ENCODE results near the gene ACTL6B. TPM values are rescaled to one million over a fixed set of nuclear protein-coding genes. Genes with fewer than 3 reads are reported as not detected.

ACTL6B gene
- total and polyA plus RNA-seq, 2 of the 8 experiments (the other 6 are each of a cell fraction or from before 2014, with no cell fraction given) = 2.1 to 4.5 TPM

GRCh38 chr7:100685631-100686145 lies 29.4 kb upstream of the ACTL6B start:
- Histone ChIP-seq H3K56ac (replicated peaks; ENCODE audit: insufficient read length, low read depth, low read length) (no peak overlapping the region), H3K23ac (ENCODE audit: insufficient read length) (no peak overlapping the region), H3K9me3 (ENCODE audit: insufficient read depth in 2 of 2, low read depth in 1 of 2, low read length in 1 of 2) (no peaks in the 10 kb centered on the region), H3K4me1 (replicated peaks in 1 of 4; ENCODE audit: control insufficient read depth in 3 of 4, insufficient read depth in 4 of 4, low read length in 3 of 4) (peaks cover 0 to 5% (median 2%) of the 10 kb centered on the region in 4 experiments; a peak in 4 of 7 replicates), H4K20me1 (replicated peaks in 1 of 2; ENCODE audit: control insufficient read depth in 1 of 2, insufficient read depth in 2 of 2, low read length in 2 of 2) (peaks cover 19 to 52% of the 10 kb centered on the region in 2 experiments), H3K4ac (replicated peaks; ENCODE audit: insufficient read length, low read depth, low read length) (no peak overlapping the region), H3K27me3 (replicated peaks in 1 of 4; ENCODE audit: control insufficient read depth in 3 of 4, extremely low read depth in 1 of 4, insufficient read depth in 3 of 4, low read length in 3 of 4) (no peaks in the 10 kb centered on the region), H4K5ac (ENCODE audit: insufficient read length, low read depth, low read length) (no peak overlapping the region), H4K8ac (ENCODE audit: extremely low read depth, insufficient read depth, low read length) (peak overlapping the region; percentile 71; the same call in 1 of the 2 replicates), H4K91ac (replicated peaks; ENCODE audit: insufficient read length, low read length) (no peak overlapping the region), H2BK20ac (ENCODE audit: low read length) (no peak overlapping the region), H3K27ac (ENCODE audit: low read depth, low read length) (no peak overlapping the region), H3K23me2 (ENCODE audit: low read depth, low read length) (no peaks in the 10 kb centered on the region; the same call in 1 of the 2 replicates), H2BK120ac (replicated peaks; ENCODE audit: low read depth, low read length) (no peak overlapping the region), H2AK5ac (ENCODE audit: low read depth, low read length) (no peak overlapping the region), H3K14ac (ENCODE audit: insufficient read length) (no peak overlapping the region), H2BK15ac (ENCODE audit: low read length) (no peak overlapping the region), H3K4me2 (ENCODE audit: insufficient read depth in 1 of 2, low read depth in 2 of 2, low read length in 2 of 2) (no peak overlapping the region), H3K79me2 (ENCODE audit: control insufficient read depth in 1 of 2, insufficient read depth in 2 of 2, low read length in 2 of 2) (peaks cover 4 to 34% of the 10 kb centered on the region in 2 experiments), H2AFZ (ENCODE audit: low read length) (no peak overlapping the region), H3K4me3 (ENCODE audit: extremely low read depth in 1 of 4, insufficient read depth in 2 of 4, low read depth in 3 of 4, low read length in 4 of 4) (no peak overlapping the region), H3K36me3 (ENCODE audit: control insufficient read depth in 2 of 4, insufficient read depth in 4 of 4, low read length in 3 of 4) (peaks cover 45 to 87% (median 72%) of the 10 kb centered on the region in 4 experiments), H2BK12ac (ENCODE audit: low read depth, low read length) (no peak overlapping the region), H3K9ac (replicated peaks in 1 of 4; ENCODE audit: extremely low read depth in 1 of 4, low read depth in 3 of 4, low read length in 3 of 4) (no peak overlapping the region), H2BK5ac (ENCODE audit: low read depth, low read length) (no peak overlapping the region), H3K79me1 (ENCODE audit: low read depth, low read length) (peaks cover 8% of the 10 kb centered on the region; the same call in 1 of the 2 replicates), H3K18ac (ENCODE audit: extremely low read depth, low read length) (no peak overlapping the region)
- 91% methylated on average over 16 of the region's 17 CpGs; no CpG with 5 or more reads in 1 of the 2 experiments for WGBS, 2 experiments (ENCODE audit: extremely low coverage in 1 of 2, insufficient coverage in 1 of 2, insufficient read length in 1 of 2, insufficient replicate concordance in 2 of 2, low coverage in 1 of 2, low lambda C conversion rate in 2 of 2, missing lambda C conversion rate in 1 of 2)
- DNase-seq (ENCODE audit: low read depth in 1 of 2, low spot score in 2 of 2) = no peak
- ChIA-PET CTCF (ENCODE audit: partially characterized antibody) (interaction anchor here (0.6 to 20.7 kb wide), 11 partner anchors 7 to 127 kb away, joined by 3 to 254 read pairs (median 4); partner anchors contain the start of genes GIGYF1 and POP7), POLR2A (ENCODE audit: partially characterized antibody) (interaction anchor here (0.6 to 14.3 kb wide), 5 partner anchors 7 to 194 kb away, joined by 4 to 257 read pairs (median 6); partner anchors contain the start of genes FBXO24, GNB2 and LRCH4)
- no peak for FAIRE-seq
- TF ChIP-seq JUND (IDR thresholded peaks at IDR 0.05; ENCODE audit: low read length) (no peak), HDAC2 (IDR thresholded peaks at IDR 0.05; ENCODE audit: borderline replicate concordance in 1 of 2, low read depth in 2 of 2, low read length in 2 of 2) (no peak), SAP30 (IDR thresholded peaks at IDR 0.05; ENCODE audit: insufficient read depth, insufficient replicate concordance, low read length) (no peak), ASH2L (IDR thresholded peaks at IDR 0.05; ENCODE audit: low read length) (no peak), CBX8 (IDR thresholded peaks at IDR 0.05; ENCODE audit: borderline replicate concordance, low read depth, low read length) (no peak), TCF12 (IDR thresholded peaks at IDR 0.05; ENCODE audit: low read depth, low read length) (no peak), SP2 (IDR thresholded peaks at IDR 0.05; ENCODE audit: low read length) (no peak), HDAC6 (IDR thresholded peaks at IDR 0.05; ENCODE audit: low read depth, low read length) (no peak), KDM4A (IDR thresholded peaks at IDR 0.05; ENCODE audit: low read depth, low read length, severe bottlenecking) (no peak), RFX5 (IDR thresholded peaks at IDR 0.05; ENCODE audit: borderline replicate concordance, low read depth, low read length) (no peak), CREB1 (IDR thresholded peaks at IDR 0.05) (no peak), NANOG (IDR thresholded peaks at IDR 0.05; ENCODE audit: insufficient read depth, low read depth, low read length, poor library complexity, severe bottlenecking) (no peak), CHD2 (IDR thresholded peaks at IDR 0.05; ENCODE audit: low read length) (no peak), NRF1 (IDR thresholded peaks at IDR 0.05; ENCODE audit: low read depth, low read length) (no peak)

Data from H1 (cell line).